ENCODE results near the gene DMAC2. TPM values are rescaled to one million over a fixed set of nuclear protein-coding genes. Genes with fewer than 3 reads are reported as not detected.

The DMAC2 gene
- total and polyA plus RNA-seq, 2 experiments from 2014 or later = 77.2 to 86.5 TPM

- TF ChIP-seq CTCF (conservative IDR thresholded peaks at IDR 0.05; ENCODE audit: low read depth in 2 of 2) (0 out of 4 replicates have a peak, but pooled peaks of 1 of the 2 experiments have one; percentile 1), JUNB (IDR thresholded peaks at IDR 0.05; ENCODE audit: unreplicated experiment) (no peak)
- H3K4me1 Mint-ChIP-seq = peaks cover 18% of the 10 kb centered on the region
- Histone ChIP-seq H3K27me3 (ENCODE audit: insufficient read depth) (no peaks in the 10 kb centered on the region), H3F3A (replicated peaks; ENCODE audit: low read depth) (0 out of 2 replicates have a peak, but pooled peaks cover 12% of the 10 kb centered on the region), H3K4me2 (peak overlapping the region; percentile 95), H3K79me2 (replicated peaks; ENCODE audit: insufficient read depth) (no peaks in the 10 kb centered on the region), H4K20me1 (replicated peaks; ENCODE audit: insufficient read depth) (no peaks in the 10 kb centered on the region; the same call in 1 of the 2 replicates), H3K4me1 (ENCODE audit: insufficient read depth) (peaks cover 12% of the 10 kb centered on the region), H3K9me2 (ENCODE audit: insufficient read depth) (no peaks in the 10 kb centered on the region), H3K4me3 (peak overlapping the region; percentile 68), H3K27ac (ENCODE audit: low read depth) (no peak overlapping the region), H3K36me3 (ENCODE audit: insufficient read depth) (no peaks in the 10 kb centered on the region), H2AFZ (peak overlapping the region; percentile 85)
- peak overlapping the region; percentile 24 for H3K27ac Mint-ChIP-seq
- DNase-seq (ENCODE audit: low spot score) (peak; percentile 63), ATAC-seq (peak; percentile 48)
- H3K36me3 Mint-ChIP-seq (ENCODE audit: low read depth) = peaks cover 23% of the 10 kb centered on the region
- H3K27me3 Mint-ChIP-seq (ENCODE audit: insufficient read depth, low read depth, poor library complexity) = peaks cover 16% of the 10 kb centered on the region
- H3K9me3 Mint-ChIP-seq = no peaks in the 10 kb centered on the region; the same call in 2 of the 3 replicates
- peak overlapping the region; percentile 76 for H3K4me3 Mint-ChIP-seq
Observed at GRCh38 chr19:41427647-41428480, 11.8 kb downstream of the DMAC2 start.

GRCh38 chr19:41426952-41427646 lies 12.6 kb downstream of the DMAC2 start, which contains the start of gene B3GNT8:
Gene B3GNT8, minus strand, starts transcription at chr19:41427374. Its CDS starts 596 bp downstream, at chr19:41426778.
- Histone ChIP-seq H3K9me2 (ENCODE audit: insufficient read depth) (no peaks in the 10 kb centered on the region), H3K27me3 (ENCODE audit: insufficient read depth) (no peaks in the 10 kb centered on the region), H3K79me2 (replicated peaks; ENCODE audit: insufficient read depth) (no peaks in the 10 kb centered on the region), H3F3A (replicated peaks; ENCODE audit: low read depth) (0 out of 2 replicates have a peak, but pooled peaks cover 12% of the 10 kb centered on the region), H3K4me3 (peak within 1 kb of the TSS; percentile 68), H3K27ac (ENCODE audit: low read depth) (no peak within 1 kb of the TSS), H3K36me3 (ENCODE audit: insufficient read depth) (no peaks in the 10 kb centered on the region), H3K4me1 (ENCODE audit: insufficient read depth) (peaks cover 12% of the 10 kb centered on the region), H2AFZ (peak within 1 kb of the TSS; percentile 85), H4K20me1 (replicated peaks; ENCODE audit: insufficient read depth) (no peaks in the 10 kb centered on the region; the same call in 1 of the 2 replicates), H3K4me2 (peak within 1 kb of the TSS; percentile 95)
- Mint-ChIP-seq H3K36me3 (ENCODE audit: low read depth) (peaks cover 15% of the 10 kb centered on the region), H3K4me3 (peak within 1 kb of the TSS; percentile 76), H3K4me1 (peaks cover 18% of the 10 kb centered on the region), H3K9me3 (no peaks in the 10 kb centered on the region), H3K27me3 (ENCODE audit: insufficient read depth, low read depth, poor library complexity) (peaks cover 16% of the 10 kb centered on the region), H3K27ac (peak within 1 kb of the TSS; percentile 87)
- DNase-seq (ENCODE audit: low spot score) (peak; percentile 92), ATAC-seq (peak; percentile 89)
- TF ChIP-seq CREB1 (CRISPR knock-in tag; IDR thresholded peaks at IDR 0.05; ENCODE audit: low read depth) (no peak), ZNF114 (CRISPR knock-in tag; IDR thresholded peaks at IDR 0.05) (no peak), POLR2AphosphoS5 (IDR thresholded peaks at IDR 0.05; ENCODE audit: low read depth) (peak; percentile 20; the same call in 1 of the 2 replicates)
